Thymus (tissue), 11 donors: ENCODE data around the gene ADM2. TPM values are rescaled to one million over a fixed set of nuclear protein-coding genes. Genes with fewer than 3 reads are reported as not detected.

ENCODE experiments used
- DNase-seq, 9 donors: peaks; one replicate each; pipeline ENCODE4 v3.0.0-alpha.2; 2013; ENCODE audit warnings: low spot score in 9 of 9, low read depth in 6 of 9, missing footprints in 1 of 9
- H3K27ac ChIP-seq, 2 donors: one replicate each; pipeline ENCODE4 v1.5.1; 2013; ENCODE audit warnings: control low read depth in 1 of 2, low read depth in 1 of 2, low read length in 1 of 2, mild to moderate bottlenecking in 1 of 2, moderate library complexity in 1 of 2
- H3K27me3 ChIP-seq, 2 donors: one replicate each; pipeline ENCODE4 v1.5.1; 2013; ENCODE audit warnings: low read length in 1 of 2; ENCODE audit not compliant: control insufficient read depth in 2 of 2, insufficient read depth in 1 of 2
- H3K36me3 ChIP-seq, 2 donors: one replicate each; pipeline ENCODE4 v1.5.1; 2013; ENCODE audit warnings: low read length in 1 of 2, mild to moderate bottlenecking in 1 of 2, moderate library complexity in 1 of 2; ENCODE audit not compliant: control insufficient read depth in 2 of 2, insufficient read depth in 2 of 2
- H3K4me1 ChIP-seq, 2 donors: one replicate each; pipeline ENCODE4 v1.5.1; 2013; ENCODE audit warnings: low read length in 2 of 2; ENCODE audit not compliant: control insufficient read depth in 2 of 2, insufficient read depth in 2 of 2
- H3K4me3 ChIP-seq, 2 donors: one replicate each; pipeline ENCODE4 v1.5.1; 2013; ENCODE audit warnings: low read length in 2 of 2, control low read depth in 1 of 2, mild to moderate bottlenecking in 1 of 2
- H3K9me3 ChIP-seq, 2 donors: one replicate each; pipeline ENCODE4 v1.5.1; 2013; ENCODE audit warnings: low read length in 1 of 2, mild to moderate bottlenecking in 1 of 2; ENCODE audit not compliant: control insufficient read depth in 2 of 2, insufficient read depth in 1 of 2
- WGBS: extraction: QIAGEN DNeasy Blood & Tissue Kit; methylation state at CpG from one replicate; pipeline ENCODE4 v1.1.7; 2013; 5-methylcytosine and 5-hydroxymethylcytosine counted together
- polyA plus RNA-seq: library from polyadenylated mRNA; stranded (reverse); fragments of 200-250 nt; gene quantifications from one replicate; pipeline ENCODE4 v1.2.3, GENCODE V29; 2013
- total RNA-seq: library from RNA; stranded (reverse); fragments of 120-200 nt; gene quantifications from one replicate; pipeline ENCODE4 v1.2.4, GENCODE V29; 2013
- donor health status: healthy.

The ADM2 gene
- total and polyA plus RNA-seq, 2 donors, result 1.4 to 1.5 TPM

DNA sequence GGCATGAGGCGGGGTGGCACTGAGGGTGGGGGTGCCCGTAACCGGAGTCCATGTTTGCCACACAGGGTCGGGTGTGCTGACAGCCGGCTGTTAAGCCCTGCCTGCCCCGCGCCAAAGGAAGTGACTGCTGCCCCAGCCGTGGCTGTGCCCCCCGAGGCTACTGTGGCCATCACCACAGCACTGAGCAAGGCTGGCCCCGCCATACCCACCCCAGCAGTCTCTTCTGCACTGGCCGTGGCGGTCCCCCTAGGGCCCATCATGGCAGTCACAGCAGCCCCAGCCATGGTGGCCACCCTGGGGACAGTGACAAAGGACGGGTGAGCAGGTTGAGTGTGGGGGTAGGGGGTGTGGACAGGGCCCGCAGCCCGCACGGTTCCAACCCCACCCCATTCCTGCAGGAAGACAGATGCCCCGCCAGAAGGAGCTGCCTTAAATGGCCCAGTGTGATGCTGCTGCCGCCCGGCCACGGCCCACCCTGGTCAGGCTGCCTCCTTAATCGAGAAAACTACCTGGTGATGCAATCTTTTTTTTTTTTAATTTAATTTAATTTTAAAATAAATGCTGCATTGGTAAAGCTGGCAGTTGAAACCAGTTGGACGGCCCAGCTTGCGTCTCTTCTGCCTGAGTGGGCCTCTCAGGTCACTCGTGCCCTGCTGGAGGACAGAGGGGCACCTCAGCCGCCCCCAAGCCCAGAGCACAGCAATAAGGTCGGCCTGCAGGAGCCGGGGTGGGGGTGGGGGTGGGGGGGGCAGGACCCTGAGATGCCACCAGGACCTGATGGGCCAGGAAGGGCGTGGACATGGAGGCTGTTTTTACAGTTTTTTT, 37.3 kb upstream of the ADM2 start:
- Histone ChIP-seq H3K9me3 (no peaks in the 10 kb centered on the region), H3K4me1 (peaks cover 0 to 16% of the 10 kb centered on the region in 2 donors), H3K4me3 (no peak overlapping the region), H3K36me3 (peaks cover 84 to 90% of the 10 kb centered on the region in 2 donors), H3K27me3 (no peaks in the 10 kb centered on the region), H3K27ac (no peak overlapping the region)
- no peak for DNase-seq
- WGBS, result 90% methylated on average over 28 of the region's 28 CpGs

DNA sequence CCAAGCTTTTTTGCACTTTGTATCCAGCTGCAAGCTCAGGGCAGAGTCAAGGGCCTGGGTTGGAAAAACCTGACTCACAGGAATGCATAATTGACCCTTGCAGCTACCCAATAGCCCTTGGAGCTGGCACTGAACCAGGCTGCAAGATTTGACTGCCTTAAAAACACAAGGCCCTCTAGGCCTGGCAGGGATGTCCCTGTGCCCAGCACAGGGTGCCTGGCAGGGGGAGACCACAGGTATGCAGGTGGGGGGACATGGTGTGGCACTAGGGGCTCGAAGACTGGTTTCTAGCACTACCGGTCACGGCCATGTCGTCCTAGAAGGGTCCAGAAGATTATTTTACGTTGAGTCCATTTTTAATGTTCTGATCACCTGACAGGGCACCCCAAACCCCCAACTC, 36.7 kb upstream of the ADM2 start:
- H3K36me3 ChIP-seq, result peaks cover 79 to 90% of the 10 kb centered on the region in 2 donors
- DNase-seq, result no peak
- H3K4me3 ChIP-seq, result no peak overlapping the region
- H3K9me3 ChIP-seq, result no peaks in the 10 kb centered on the region
- 91% methylated on average over 5 of the region's 5 CpGs for WGBS
- H3K27me3 ChIP-seq, result no peaks in the 10 kb centered on the region
- peaks cover 0 to 17% of the 10 kb centered on the region in 2 donors for H3K4me1 ChIP-seq
- peak overlapping the region in 1 of 2 donors; percentile 58 for H3K27ac ChIP-seq

GRCh38 chr22:50445071-50445879, 36.1 kb upstream of the ADM2 start:
- H3K27ac ChIP-seq, result peak overlapping the region in 1 of 2 donors; percentile 58

DNA sequence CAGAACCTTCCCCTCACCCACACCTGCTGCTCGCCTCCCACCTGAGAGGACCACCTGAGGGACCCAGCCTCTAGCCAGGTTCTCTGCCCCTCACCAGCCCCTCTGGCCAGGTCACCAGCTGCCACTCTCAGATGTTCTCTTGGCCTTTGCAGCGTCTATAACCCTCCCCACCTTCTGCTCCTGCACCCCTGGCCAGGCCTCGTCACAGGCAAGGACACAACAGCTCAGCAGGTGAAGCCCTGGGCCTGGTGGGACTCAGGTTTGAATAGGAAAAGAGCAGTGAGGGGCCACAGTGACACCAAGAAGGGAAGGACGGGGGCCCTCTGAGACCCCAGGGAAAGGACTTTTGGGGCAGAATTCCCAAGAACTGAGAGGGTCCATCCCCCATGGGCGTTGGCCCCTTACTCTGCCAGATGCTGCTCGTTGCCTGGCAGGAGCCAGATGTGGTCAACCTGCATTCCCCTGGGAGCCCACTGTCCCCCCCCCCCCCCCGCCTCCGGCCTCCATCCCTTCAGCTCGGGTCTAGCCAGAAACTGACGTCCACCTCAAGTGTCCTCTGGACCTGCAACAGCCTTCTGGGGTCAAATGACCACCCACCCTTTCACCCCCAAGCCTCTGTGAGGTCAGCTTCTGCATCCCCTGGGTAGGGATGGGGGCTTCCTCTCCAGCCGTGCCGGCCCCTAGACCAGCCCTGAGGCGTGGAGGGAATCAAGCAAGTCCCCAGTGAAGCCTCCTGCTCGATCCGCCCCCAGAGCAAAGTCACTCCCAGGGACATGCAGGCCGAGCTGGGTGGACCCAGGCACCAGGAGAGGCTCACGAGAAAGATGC, 35.2 kb upstream of the ADM2 start:
- Histone ChIP-seq H3K36me3 (peaks cover 79 to 83% of the 10 kb centered on the region in 2 donors), H3K4me3 (no peak overlapping the region), H3K27ac (no peak overlapping the region), H3K4me1 (peaks cover 0 to 21% of the 10 kb centered on the region in 2 donors), H3K27me3 (no peaks in the 10 kb centered on the region), H3K9me3 (no peaks in the 10 kb centered on the region)
- WGBS, result 92% methylated on average over 17 of the region's 17 CpGs
- DNase-seq, result no peak

More at GRCh38 chr22:50445071-50445879, 36.1 kb upstream of the ADM2 start:
- DNase-seq, result peak in 5 of 9 donors; percentile 10 to 71 (median 48)
- no peaks in the 10 kb centered on the region for H3K27me3 ChIP-seq
- H3K9me3 ChIP-seq, result no peaks in the 10 kb centered on the region
- peaks cover 0 to 21% of the 10 kb centered on the region in 2 donors for H3K4me1 ChIP-seq
- WGBS, result 66% methylated on average over 30 of the region's 30 CpGs
- peaks cover 79 to 89% of the 10 kb centered on the region in 2 donors for H3K36me3 ChIP-seq
- no peak overlapping the region for H3K4me3 ChIP-seq

- Histone ChIP-seq H3K27me3 (no peaks in the 10 kb centered on the region), H3K36me3 (peaks cover 75 to 83% of the 10 kb centered on the region in 2 donors), H3K4me3 (no peak overlapping the region), H3K27ac (no peak overlapping the region), H3K9me3 (no peaks in the 10 kb centered on the region), H3K4me1 (peaks cover 0 to 21% of the 10 kb centered on the region in 2 donors)
- WGBS, result 98% methylated on average over 54 of the region's 54 CpGs
- no peak for DNase-seq
Measured at GRCh38 chr22:50446708-50447575, 34.4 kb upstream of the ADM2 start.

DNA sequence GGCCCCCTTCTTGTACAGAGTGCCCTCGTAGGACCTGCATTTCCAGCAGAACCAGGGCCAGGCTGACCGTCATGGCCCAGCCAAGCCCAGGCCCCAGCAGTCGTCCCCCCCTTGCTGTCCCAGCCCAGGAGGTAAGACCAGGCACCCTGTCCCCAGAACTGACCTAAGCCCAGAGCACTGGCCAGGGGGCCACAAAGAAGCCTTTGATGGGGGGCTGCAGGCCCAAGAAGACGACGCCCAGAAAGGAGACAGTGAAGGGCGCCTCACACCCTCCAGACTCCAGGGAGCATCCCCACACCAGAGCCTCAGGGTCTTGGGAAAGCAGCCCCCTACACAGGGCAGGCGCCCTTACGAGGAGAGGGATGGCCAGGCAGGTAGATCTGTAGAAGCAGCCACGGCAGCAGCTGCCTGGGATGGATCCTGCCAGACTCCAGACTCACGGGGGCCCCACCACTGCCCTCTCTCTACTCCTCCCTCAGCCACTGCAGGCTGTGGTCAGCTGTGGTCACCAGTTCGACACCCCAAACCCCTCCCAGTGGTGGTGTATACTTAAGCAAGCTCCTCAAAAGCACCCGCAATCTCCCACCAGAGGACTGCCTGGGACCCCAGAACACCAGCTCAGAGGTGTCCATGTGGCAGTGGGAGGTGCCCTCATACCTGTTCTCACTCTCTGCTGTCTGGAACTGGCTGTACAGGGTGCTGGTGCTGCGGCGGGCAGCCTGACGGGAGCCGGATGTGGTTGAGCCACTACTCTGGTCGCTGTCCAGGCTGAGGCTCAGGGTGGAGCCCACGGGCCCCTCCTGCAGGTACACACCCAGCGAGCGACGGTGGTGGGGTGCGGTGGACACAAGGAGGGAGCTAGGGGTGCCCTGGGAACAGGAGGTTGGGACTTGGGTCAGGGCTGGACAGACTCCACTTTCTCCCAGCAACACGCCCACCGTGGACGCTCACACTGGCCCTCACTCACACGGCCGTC, 33.5 kb upstream of the ADM2 start:
- Histone ChIP-seq H3K27me3 (no peaks in the 10 kb centered on the region), H3K9me3 (no peaks in the 10 kb centered on the region), H3K36me3 (peaks cover 76 to 86% of the 10 kb centered on the region in 2 donors), H3K4me3 (no peak overlapping the region), H3K4me1 (peaks cover 0 to 21% of the 10 kb centered on the region in 2 donors), H3K27ac (no peak overlapping the region)
- 98% methylated on average over 27 of the region's 27 CpGs for WGBS
- no peak for DNase-seq

DNA sequence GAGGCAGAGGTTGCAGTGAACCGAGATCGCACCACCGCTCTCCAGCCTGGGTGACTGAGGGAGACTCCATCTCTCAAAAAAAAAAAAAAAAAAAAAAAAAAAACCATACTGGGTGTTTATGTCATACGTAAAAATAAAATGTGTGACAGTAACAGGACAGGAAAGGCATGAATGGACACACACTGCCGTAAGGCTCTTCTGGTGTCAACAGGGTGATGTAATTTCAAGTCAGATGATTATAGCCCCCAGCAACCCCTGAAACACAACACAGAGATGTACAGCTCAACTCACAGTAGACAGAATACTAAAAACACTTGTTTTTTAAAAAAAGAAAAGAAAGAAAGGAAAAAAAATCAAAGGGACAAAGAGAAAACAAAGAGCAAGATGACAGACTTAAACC, 28.7 kb upstream of the ADM2 start:
- Histone ChIP-seq H3K4me1 (peaks cover 0 to 4% of the 10 kb centered on the region in 2 donors), H3K9me3 (no peaks in the 10 kb centered on the region), H3K36me3 (peaks cover 86 to 87% of the 10 kb centered on the region in 2 donors), H3K27me3 (no peaks in the 10 kb centered on the region), H3K4me3 (no peak overlapping the region), H3K27ac (no peak overlapping the region)
- DNase-seq, result no peak
- over 99% methylated on average over 5 of the region's 5 CpGs for WGBS
